ENCODE measurements around the gene NEK7.

- TF ChIP-seq CTCF (conservative IDR thresholded peaks at IDR 0.05; ENCODE audit: low read length): no peak
- no peak for TF ChIP-seq EZH2phosphoT487 (IDR thresholded peaks at IDR 0.05; ENCODE audit: borderline replicate concordance, low read depth, low read length)
Measured at GRCh38 chr1:198160946-198161614, 4.3 kb downstream of the NEK7 start.

All from OCI-LY7 (cell line).